ENCODE measurements around the gene MYMX.

The MYMX gene

GRCh38 chr6:44224029-44224964, 7.6 kb downstream of the MYMX start:
- TF ChIP-seq EZH2 (IDR thresholded peaks at IDR 0.05): no peak
- no peak; the same call in 1 of the 2 replicates for TF ChIP-seq POLR2AphosphoS5 (IDR thresholded peaks at IDR 0.05; ENCODE audit: borderline replicate concordance, low read depth, low read length)
- TF ChIP-seq FOXP2 (optimal IDR thresholded peaks at IDR 0.05; ENCODE audit: control extremely low read depth, extremely low read length, insufficient read depth): no peak
- Histone ChIP-seq H3K36me3 (ENCODE audit: insufficient read depth, low read length) (peaks cover 12% of the 10 kb centered on the region; the same call in 1 of the 2 replicates), H3K27ac (no peak overlapping the region), H3K9ac (ENCODE audit: insufficient read length) (peak overlapping the region; percentile 65), H3K9me3 (ENCODE audit: low read depth, low read length) (no peaks in the 10 kb centered on the region), H3K4me3 (peak overlapping the region; percentile 86)
- no peak for DNase-seq (ENCODE audit: low read depth, low spot score)

DNA sequence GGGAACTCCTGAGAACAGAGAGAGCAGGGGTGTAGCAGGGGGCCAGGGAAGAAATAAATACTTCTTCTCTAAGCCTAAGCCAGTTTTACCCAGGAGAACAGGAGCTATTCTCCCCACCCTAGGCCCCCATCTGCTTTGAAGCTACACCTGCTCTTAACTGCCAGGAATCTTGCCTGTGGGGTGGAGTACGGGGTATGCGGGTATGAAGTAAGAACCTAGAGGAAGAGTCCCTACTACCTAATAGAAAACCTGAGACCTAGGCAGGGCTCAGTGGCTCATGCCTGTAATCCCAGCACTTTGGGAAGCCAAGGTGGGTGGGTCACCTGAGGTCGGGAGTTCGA, 8.2 kb downstream of the MYMX start:
- no peaks in the 10 kb centered on the region for H3K9me3 ChIP-seq (ENCODE audit: low read depth, low read length)
- H3K4me3 ChIP-seq: peak overlapping the region; percentile 86
- peaks cover 18% of the 10 kb centered on the region; the same call in 1 of the 2 replicates for H3K36me3 ChIP-seq (ENCODE audit: insufficient read depth, low read length)
- DNase-seq (ENCODE audit: low read depth, low spot score): no peak
- TF ChIP-seq POLR2AphosphoS5 (IDR thresholded peaks at IDR 0.05; ENCODE audit: borderline replicate concordance, low read depth, low read length) (no peak), EZH2 (IDR thresholded peaks at IDR 0.05) (no peak), FOXP2 (optimal IDR thresholded peaks at IDR 0.05; ENCODE audit: control extremely low read depth, extremely low read length, insufficient read depth) (no peak)
- H3K27ac ChIP-seq: no peak overlapping the region
- peak overlapping the region; percentile 65 for H3K9ac ChIP-seq (ENCODE audit: insufficient read length)

DNA sequence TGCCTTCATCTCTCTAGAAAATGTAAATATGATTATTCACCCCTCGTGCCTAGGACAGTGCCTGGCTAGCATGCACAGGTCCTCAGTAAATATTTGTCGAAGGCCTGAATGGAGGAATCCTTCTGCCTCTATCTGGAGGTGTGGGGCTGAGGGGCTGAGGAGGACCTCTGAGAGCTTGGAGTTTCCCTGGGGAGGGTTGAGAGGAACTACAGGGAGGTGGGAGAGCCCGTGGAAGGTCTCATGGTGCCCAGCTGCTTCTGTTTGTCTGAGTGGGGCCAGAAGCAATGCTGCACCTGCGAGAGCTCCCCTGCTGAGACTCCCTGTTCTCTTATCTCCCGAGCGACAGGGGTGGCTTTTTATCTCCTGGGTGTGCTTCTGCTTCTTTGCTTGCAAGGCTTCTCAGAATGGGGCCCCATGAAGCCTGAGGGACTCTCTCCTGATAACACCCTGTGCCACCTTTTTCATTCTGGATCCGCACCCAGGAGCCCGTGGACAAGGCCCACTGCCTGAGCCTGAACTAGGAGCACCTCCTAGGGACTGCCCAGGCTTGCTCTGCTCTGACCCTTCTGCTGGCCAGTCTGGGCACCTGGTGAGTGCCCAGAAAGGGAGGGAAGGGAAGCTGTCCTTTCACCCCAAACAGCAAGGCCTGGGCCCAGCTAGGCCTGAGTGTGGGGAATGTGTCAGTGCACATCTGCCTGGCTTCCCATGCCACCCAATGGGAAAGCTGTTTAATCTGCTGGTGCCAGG, 9.0 kb downstream of the MYMX start:
- H3K27ac ChIP-seq: peak overlapping the region; percentile 50; the same call in 1 of the 2 replicates
- DNase-seq (ENCODE audit: low read depth, low spot score): no peak
- H3K4me3 ChIP-seq: peak overlapping the region; percentile 24; the same call in 1 of the 2 replicates
- peak overlapping the region; percentile 41 for H3K9ac ChIP-seq (ENCODE audit: insufficient read length)
- TF ChIP-seq FOXP2 (optimal IDR thresholded peaks at IDR 0.05; ENCODE audit: control extremely low read depth, extremely low read length, insufficient read depth) (no peak), EZH2 (IDR thresholded peaks at IDR 0.05) (no peak), POLR2AphosphoS5 (IDR thresholded peaks at IDR 0.05; ENCODE audit: borderline replicate concordance, low read depth, low read length) (no peak)
- H3K9me3 ChIP-seq (ENCODE audit: low read depth, low read length): no peaks in the 10 kb centered on the region
- peaks cover 26% of the 10 kb centered on the region; the same call in 1 of the 2 replicates for H3K36me3 ChIP-seq (ENCODE audit: insufficient read depth, low read length)

GRCh38 chr6:44226368-44227147, 9.8 kb downstream of the MYMX start:
- no peak for TF ChIP-seq EZH2 (IDR thresholded peaks at IDR 0.05)
- no peak for TF ChIP-seq POLR2AphosphoS5 (IDR thresholded peaks at IDR 0.05; ENCODE audit: borderline replicate concordance, low read depth, low read length)
- TF ChIP-seq FOXP2 (optimal IDR thresholded peaks at IDR 0.05; ENCODE audit: control extremely low read depth, extremely low read length, insufficient read depth): no peak
- no peak for DNase-seq (ENCODE audit: low read depth, low spot score)
- peak overlapping the region; percentile 41 for H3K9ac ChIP-seq (ENCODE audit: insufficient read length)
- H3K4me3 ChIP-seq: no peak overlapping the region
- H3K27ac ChIP-seq: peak overlapping the region; percentile 50; the same call in 1 of the 2 replicates
- peaks cover 34% of the 10 kb centered on the region; the same call in 1 of the 2 replicates for H3K36me3 ChIP-seq (ENCODE audit: insufficient read depth, low read length)
- no peaks in the 10 kb centered on the region for H3K9me3 ChIP-seq (ENCODE audit: low read depth, low read length)

DNA sequence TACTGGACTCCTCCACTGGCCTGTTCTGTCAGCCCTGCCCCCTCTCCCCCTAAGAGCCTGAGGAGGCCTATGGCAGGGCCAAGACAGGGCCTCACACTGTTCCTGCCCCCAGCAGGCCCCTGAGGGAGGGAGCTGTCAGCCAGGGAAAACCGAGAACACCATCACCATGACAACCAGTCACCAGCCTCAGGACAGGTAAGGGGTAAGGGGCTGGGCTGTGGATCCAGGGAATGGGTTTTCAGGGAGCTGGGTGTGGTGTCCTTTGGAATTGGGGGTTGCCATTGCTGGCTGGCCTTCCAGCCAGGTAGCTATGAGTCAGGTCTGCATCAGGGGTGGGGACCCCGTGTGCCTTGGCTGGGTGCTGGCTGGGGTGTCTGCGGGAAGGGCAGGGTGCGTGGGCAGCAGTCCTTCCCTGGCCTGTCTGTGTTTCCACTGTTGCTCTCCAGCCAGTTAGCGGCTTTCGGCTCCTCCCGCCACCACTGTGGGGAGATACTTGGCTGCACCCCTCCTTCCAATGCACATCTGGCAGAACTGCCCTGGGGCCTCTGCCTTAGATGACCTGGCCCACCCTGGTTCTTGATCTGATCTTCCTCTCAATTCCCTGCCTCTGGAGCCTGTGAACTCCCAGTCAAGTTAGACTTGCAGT, 10.5 kb downstream of the MYMX start:
- H3K4me3 ChIP-seq: no peak overlapping the region
- peak overlapping the region; percentile 7; the same call in 1 of the 2 replicates for H3K27ac ChIP-seq
- H3K9ac ChIP-seq (ENCODE audit: insufficient read length): no peak overlapping the region
- DNase-seq (ENCODE audit: low read depth, low spot score): no peak
- TF ChIP-seq EZH2 (IDR thresholded peaks at IDR 0.05) (no peak), POLR2AphosphoS5 (IDR thresholded peaks at IDR 0.05; ENCODE audit: borderline replicate concordance, low read depth, low read length) (no peak), FOXP2 (optimal IDR thresholded peaks at IDR 0.05; ENCODE audit: control extremely low read depth, extremely low read length, insufficient read depth) (no peak)
- no peaks in the 10 kb centered on the region for H3K9me3 ChIP-seq (ENCODE audit: low read depth, low read length)
- peaks cover 40% of the 10 kb centered on the region for H3K36me3 ChIP-seq (ENCODE audit: insufficient read depth, low read length)

DNA sequence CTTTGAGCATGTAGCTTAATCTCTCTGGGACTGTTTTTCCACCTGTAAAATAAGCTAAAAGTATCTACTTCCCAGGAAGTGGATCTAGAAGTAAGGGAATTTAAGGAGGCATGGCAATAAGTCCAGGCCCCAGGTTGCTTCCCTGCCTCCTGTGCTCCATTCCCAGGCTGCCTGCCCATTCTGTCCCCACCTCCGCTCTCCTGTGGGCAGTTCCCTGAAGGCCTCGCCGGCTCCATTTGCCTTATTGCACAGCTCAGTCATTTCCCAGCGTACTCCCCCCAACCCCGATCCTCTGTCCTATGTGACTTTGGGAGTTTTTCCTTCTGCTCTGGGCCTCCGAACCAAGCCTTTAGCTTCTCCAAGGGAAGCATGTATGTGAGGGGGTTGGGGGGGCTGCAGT, 11.3 kb downstream of the MYMX start:
- peaks cover 47% of the 10 kb centered on the region for H3K36me3 ChIP-seq (ENCODE audit: insufficient read depth, low read length)
- no peak for DNase-seq (ENCODE audit: low read depth, low spot score)
- no peak overlapping the region for H3K9ac ChIP-seq (ENCODE audit: insufficient read length)

DNA sequence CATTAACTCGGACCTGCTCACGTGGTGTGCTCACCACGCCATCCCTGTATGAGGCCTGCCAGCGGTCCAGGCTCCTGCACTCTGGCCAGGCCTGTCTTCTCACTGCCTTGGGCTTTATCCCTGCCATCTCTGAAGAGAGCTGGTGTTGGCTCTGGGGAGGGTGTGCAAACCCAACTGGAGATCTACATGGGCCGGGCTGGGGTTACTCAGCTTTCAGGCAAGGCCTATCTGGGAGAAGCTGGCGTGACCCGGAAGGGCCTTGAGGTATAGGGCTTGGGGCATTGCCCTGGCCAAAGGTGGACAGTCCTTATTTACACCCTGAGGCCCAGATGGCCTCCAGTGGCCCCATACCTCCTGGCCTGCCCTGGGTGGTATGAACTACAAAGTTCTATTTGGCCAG, 11.7 kb downstream of the MYMX start:
- TF ChIP-seq EZH2 (IDR thresholded peaks at IDR 0.05): no peak
- no peak for TF ChIP-seq FOXP2 (optimal IDR thresholded peaks at IDR 0.05; ENCODE audit: control extremely low read depth, extremely low read length, insufficient read depth)
- TF ChIP-seq POLR2AphosphoS5 (IDR thresholded peaks at IDR 0.05; ENCODE audit: borderline replicate concordance, low read depth, low read length): no peak
- H3K4me3 ChIP-seq: no peak overlapping the region
- H3K9ac ChIP-seq (ENCODE audit: insufficient read length): no peak overlapping the region
- H3K9me3 ChIP-seq (ENCODE audit: low read depth, low read length): no peaks in the 10 kb centered on the region
- DNase-seq (ENCODE audit: low read depth, low spot score): no peak
- no peak overlapping the region for H3K27ac ChIP-seq
- H3K36me3 ChIP-seq (ENCODE audit: insufficient read depth, low read length): peaks cover 51% of the 10 kb centered on the region

More for the DNA sequence above, 11.3 kb downstream of the MYMX start:
- Histone ChIP-seq H3K27ac (0 out of 2 replicates have a peak overlapping the region, but pooled peaks have one; percentile 7), H3K9me3 (ENCODE audit: low read depth, low read length) (no peaks in the 10 kb centered on the region), H3K4me3 (no peak overlapping the region)
- TF ChIP-seq POLR2AphosphoS5 (IDR thresholded peaks at IDR 0.05; ENCODE audit: borderline replicate concordance, low read depth, low read length) (no peak), EZH2 (IDR thresholded peaks at IDR 0.05) (no peak), FOXP2 (optimal IDR thresholded peaks at IDR 0.05; ENCODE audit: control extremely low read depth, extremely low read length, insufficient read depth) (no peak)
